Inflammatory macrophage (primary cell): ENCODE results near the gene MXD4.
A peak's percentile ranks its signal among the peaks of the same experiment; 100 is the strongest.
"Not testable (repeated sequence)": the region's sequence is repeated elsewhere in the genome, so short reads cannot be mapped to it uniquely, and the experiment has no call there.

ENCODE experiments used
- DNase-seq, 2 donors: peaks; one replicate each; pipeline ENCODE4 v3.0.0-alpha.2; 2020 to 2022

Gene MXD4

DNA sequence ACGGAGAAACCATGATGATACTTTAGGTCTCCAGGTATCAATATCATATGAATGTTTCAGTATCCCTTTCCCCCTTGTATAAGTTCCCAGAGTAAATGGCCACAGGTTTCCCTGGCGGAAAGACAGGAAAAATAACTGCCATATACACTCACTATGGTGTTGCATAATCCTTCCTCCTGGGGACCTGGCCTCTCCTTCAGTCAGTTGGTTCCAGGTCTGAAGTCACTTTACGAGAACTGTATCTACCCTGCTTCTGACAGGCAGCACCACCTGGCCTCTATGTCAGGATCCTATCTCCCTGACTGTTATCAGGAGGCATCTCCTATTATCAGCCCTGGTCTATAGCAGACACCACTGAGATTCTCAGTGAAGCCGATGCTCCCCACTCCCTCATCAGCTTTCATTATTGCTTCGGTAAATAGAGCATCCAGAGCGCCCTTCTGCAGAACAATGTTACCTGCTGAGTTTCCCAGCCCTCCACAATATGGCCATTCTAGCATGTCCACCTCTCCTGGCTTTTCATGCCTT lies 42.6 kb downstream of the MXD4 start:
- no peak for DNase-seq

- DNase-seq: peak in 1 of 2 donors; percentile 10
These were observed 43.5 kb downstream of the MXD4 start for GRCh38 chr4:2218436-2218835.

- DNase-seq: no peak
These were observed 44.2 kb downstream of the MXD4 start for GRCh38 chr4:2217726-2218125.

DNA sequence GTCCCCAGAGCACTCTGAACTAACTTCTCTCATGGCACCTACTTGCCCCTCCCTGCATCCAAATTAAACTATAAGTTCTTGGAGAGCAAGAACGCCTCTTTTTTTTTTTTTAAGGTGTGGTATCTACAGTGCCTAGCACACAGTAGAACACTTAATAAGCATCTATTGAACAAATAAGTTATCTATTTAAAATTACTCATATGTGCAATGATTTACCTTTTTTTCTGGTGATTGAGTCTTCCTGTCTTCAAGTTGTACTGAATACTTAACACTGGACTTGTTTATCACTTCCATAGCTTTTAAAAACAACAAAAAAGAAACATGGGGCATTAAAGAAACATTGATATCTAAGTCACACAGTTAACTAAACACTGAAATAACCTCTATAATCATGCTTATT lies 49.1 kb downstream of the MXD4 start:
- DNase-seq: no peak

DNA sequence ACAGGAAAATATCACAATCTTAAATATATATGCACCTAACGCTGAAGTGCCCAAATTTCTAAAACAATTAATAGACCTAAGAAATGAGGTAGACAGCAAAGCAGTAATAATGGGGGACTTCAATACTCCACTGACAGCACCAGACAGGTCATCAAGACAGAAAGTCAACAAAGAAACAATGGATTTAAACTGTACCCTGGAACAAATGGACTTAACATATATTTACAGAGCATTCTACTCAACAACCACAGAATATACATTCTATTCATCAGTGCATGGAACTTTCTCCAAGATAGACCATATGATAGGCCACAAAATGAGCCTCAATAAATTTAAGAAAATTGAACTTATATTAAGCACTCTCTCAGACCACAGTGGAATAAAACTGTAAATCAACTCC lies 59.1 kb downstream of the MXD4 start:
- not testable (repeated sequence) for DNase-seq
